GM19455 (cell line): ENCODE measurements around the gene CYRIA.

ENCODE experiments used
- ATAC-seq: cut with Tn5 transposase; IDR thresholded peaks from one replicate; pipeline ENCODE4 v1.9.1; 2021; ENCODE audit not compliant: unreplicated experiment

Gene CYRIA

GRCh38 chr2:16652296-16653082, 13.1 kb downstream of the CYRIA start:
- no peak for ATAC-seq

- ATAC-seq = no peak
Observed at GRCh38 chr2:16650287-16651249, 15.1 kb downstream of the CYRIA start.

GRCh38 chr2:16649353-16650286, 16.0 kb downstream of the CYRIA start:
- no peak for ATAC-seq

- ATAC-seq = no peak
Observed at GRCh38 chr2:16647992-16648617, 17.5 kb downstream of the CYRIA start.

GRCh38 chr2:16645775-16646559, 19.7 kb downstream of the CYRIA start:
- no peak for ATAC-seq

GRCh38 chr2:16645088-16645487, 20.5 kb downstream of the CYRIA start:
- ATAC-seq = no peak

GRCh38 chr2:16644221-16644925, 21.3 kb downstream of the CYRIA start:
- no peak for ATAC-seq

GRCh38 chr2:16643099-16643498, 22.5 kb downstream of the CYRIA start:
- ATAC-seq = no peak

GRCh38 chr2:16642088-16642487, 23.5 kb downstream of the CYRIA start:
- no peak for ATAC-seq

- no peak for ATAC-seq
Observed at GRCh38 chr2:16641509-16641908, 24.1 kb downstream of the CYRIA start.

GRCh38 chr2:16640867-16641266, 24.8 kb downstream of the CYRIA start:
- no peak for ATAC-seq

GRCh38 chr2:16640001-16640700, 25.5 kb downstream of the CYRIA start:
- ATAC-seq = no peak

- ATAC-seq = no peak
Observed at GRCh38 chr2:16639431-16639830, 26.2 kb downstream of the CYRIA start.

GRCh38 chr2:16638946-16639345, 26.7 kb downstream of the CYRIA start:
- ATAC-seq = no peak

- no peak for ATAC-seq
Observed at GRCh38 chr2:16637304-16637703, 28.3 kb downstream of the CYRIA start.

GRCh38 chr2:16635791-16636699, 29.6 kb downstream of the CYRIA start:
- ATAC-seq = no peak
